Glutamatergic neuron (in vitro differentiated cells): ENCODE measurements around the gene WDR7. TPM values are rescaled to one million over a fixed set of nuclear protein-coding genes. Genes with fewer than 3 reads are reported as not detected.

Source experiments
- DNase-seq: peaks from one replicate; pipeline ENCODE4 v3.0.0; 2022
- H3K27ac Mint-ChIP-seq: one replicate; pipeline ENCODE4 v1.8.0; 2020; ENCODE audit warnings: mild to moderate bottlenecking, mixed read lengths, inconsistent platforms; ENCODE audit not compliant: unreplicated experiment
- H3K27me3 Mint-ChIP-seq: one replicate; pipeline ENCODE4 v1.8.0; 2020; ENCODE audit warnings: mild to moderate bottlenecking, moderate library complexity, mixed read lengths, inconsistent platforms; ENCODE audit not compliant: unreplicated experiment
- H3K36me3 Mint-ChIP-seq: one replicate; pipeline ENCODE4 v1.8.0; 2020; ENCODE audit warnings: mild to moderate bottlenecking, mixed read lengths, inconsistent platforms; ENCODE audit not compliant: unreplicated experiment
- H3K4me1 Mint-ChIP-seq: one replicate; pipeline ENCODE4 v1.8.0; 2020; ENCODE audit warnings: mild to moderate bottlenecking, low read depth, mixed read lengths, inconsistent platforms; ENCODE audit not compliant: unreplicated experiment
- H3K4me3 Mint-ChIP-seq: one replicate; pipeline ENCODE4 v1.8.0; 2020; ENCODE audit warnings: mild to moderate bottlenecking, mixed read lengths, inconsistent platforms; ENCODE audit not compliant: unreplicated experiment
- H3K9me3 Mint-ChIP-seq: one replicate; pipeline ENCODE4 v1.8.0; 2020; ENCODE audit warnings: mild to moderate bottlenecking, moderate library complexity, mixed read lengths, inconsistent platforms; ENCODE audit not compliant: unreplicated experiment
- total RNA-seq: library from RNA; stranded (reverse); fragmentation: NEBNext Ultra II Directional; extraction: Animal tissue kit (Norgen Biotek cat#: 25700); gene quantifications from one replicate; pipeline ENCODE4 v1.2.1, GENCODE V29; 2021; ENCODE audit not compliant: unreplicated experiment
- TF ChIP-seq, protein P1 (sequence below): fragments of 200-600 bp; sonication (generic); IDR thresholded peaks from one replicate; pipeline ENCODE4 v1.5.0; 2021; ENCODE audit not compliant: partially characterized antibody, unreplicated experiment

Gene WDR7
- total RNA-seq, 1 donor from 2014 or later, result 41.8 TPM

DNA sequence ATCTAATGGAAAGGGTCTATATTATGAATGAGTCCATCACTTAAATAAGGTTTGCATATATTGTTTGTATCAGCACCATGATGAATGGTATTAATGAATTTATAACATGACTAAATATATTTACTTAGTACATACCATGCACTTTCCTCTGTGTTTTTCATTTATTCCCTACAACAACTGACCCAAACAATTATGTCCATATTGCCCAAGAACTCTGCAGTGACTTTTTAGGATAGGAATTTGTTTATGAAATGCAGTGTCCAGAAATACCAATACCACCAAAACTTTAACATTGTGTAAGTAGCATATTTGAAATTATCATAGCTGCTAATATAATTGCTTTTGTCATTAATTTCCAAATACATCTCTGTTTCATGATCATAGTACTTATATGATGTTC, 119.7 kb downstream of the WDR7 start:
- H3K27ac Mint-ChIP-seq, result no peak overlapping the region

DNA sequence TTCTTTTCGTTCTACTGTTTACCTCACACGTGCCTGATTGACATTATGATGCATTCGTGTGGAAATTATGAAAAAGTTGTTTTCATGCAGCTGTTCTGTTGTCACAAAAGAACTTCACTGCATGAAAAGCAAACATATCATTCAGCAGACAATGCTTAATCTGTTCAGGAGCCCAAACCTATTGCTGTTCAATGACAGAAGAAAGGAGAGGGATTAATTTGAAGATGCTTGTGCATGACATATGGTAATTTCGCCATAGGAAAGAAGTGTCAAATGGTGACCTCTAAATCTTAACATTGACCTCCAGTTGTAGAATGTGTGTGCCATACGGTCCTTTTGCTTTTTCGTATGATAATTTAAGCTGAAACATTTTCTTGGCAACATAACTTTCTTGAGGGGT, 124.5 kb downstream of the WDR7 start:
- H3K4me3 Mint-ChIP-seq, result no peak overlapping the region
- peaks cover 24% of the 10 kb centered on the region for H3K4me1 Mint-ChIP-seq
- no peak for DNase-seq
- no peaks in the 10 kb centered on the region for H3K27me3 Mint-ChIP-seq
- no peaks in the 10 kb centered on the region for H3K36me3 Mint-ChIP-seq
- H3K27ac Mint-ChIP-seq, result no peak overlapping the region
- H3K9me3 Mint-ChIP-seq, result no peaks in the 10 kb centered on the region
- TF ChIP-seq, protein P1, sequence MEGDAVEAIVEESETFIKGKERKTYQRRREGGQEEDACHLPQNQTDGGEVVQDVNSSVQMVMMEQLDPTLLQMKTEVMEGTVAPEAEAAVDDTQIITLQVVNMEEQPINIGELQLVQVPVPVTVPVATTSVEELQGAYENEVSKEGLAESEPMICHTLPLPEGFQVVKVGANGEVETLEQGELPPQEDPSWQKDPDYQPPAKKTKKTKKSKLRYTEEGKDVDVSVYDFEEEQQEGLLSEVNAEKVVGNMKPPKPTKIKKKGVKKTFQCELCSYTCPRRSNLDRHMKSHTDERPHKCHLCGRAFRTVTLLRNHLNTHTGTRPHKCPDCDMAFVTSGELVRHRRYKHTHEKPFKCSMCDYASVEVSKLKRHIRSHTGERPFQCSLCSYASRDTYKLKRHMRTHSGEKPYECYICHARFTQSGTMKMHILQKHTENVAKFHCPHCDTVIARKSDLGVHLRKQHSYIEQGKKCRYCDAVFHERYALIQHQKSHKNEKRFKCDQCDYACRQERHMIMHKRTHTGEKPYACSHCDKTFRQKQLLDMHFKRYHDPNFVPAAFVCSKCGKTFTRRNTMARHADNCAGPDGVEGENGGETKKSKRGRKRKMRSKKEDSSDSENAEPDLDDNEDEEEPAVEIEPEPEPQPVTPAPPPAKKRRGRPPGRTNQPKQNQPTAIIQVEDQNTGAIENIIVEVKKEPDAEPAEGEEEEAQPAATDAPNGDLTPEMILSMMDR, result no peak

More for the DNA sequence above, 119.7 kb downstream of the WDR7 start:
- Mint-ChIP-seq H3K4me3 (no peak overlapping the region), H3K36me3 (no peaks in the 10 kb centered on the region), H3K9me3 (no peaks in the 10 kb centered on the region), H3K4me1 (peaks cover 12% of the 10 kb centered on the region), H3K27me3 (peaks cover 2% of the 10 kb centered on the region)
- DNase-seq, result no peak
- TF ChIP-seq, protein P1, result no peak

DNA sequence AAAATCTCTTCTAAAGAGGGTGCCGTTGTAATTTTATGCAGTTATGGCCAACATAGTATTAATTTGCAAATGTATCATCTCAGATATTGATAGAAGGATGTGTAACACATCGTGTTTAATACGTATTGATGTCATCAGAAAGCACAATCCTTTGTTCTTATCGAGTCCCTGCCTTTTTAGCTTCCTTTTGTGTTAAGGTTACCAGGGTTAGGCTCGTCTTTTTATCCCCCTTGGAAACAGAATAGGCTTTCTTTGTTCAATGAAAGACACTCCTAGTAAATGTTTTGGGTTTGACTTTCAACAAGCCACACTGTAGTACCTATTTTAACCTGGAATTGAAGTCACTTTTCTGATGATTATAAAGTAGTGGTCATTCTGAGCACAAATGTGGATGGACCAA, 136.2 kb downstream of the WDR7 start:
- Mint-ChIP-seq H3K27me3 (peaks cover 3% of the 10 kb centered on the region), H3K4me3 (peak overlapping the region; percentile 47), H3K4me1 (peaks cover 38% of the 10 kb centered on the region), H3K36me3 (no peaks in the 10 kb centered on the region), H3K27ac (peak overlapping the region; percentile 65), H3K9me3 (peaks cover 7% of the 10 kb centered on the region)
- TF ChIP-seq, protein P1, result no peak
- DNase-seq, result no peak

DNA sequence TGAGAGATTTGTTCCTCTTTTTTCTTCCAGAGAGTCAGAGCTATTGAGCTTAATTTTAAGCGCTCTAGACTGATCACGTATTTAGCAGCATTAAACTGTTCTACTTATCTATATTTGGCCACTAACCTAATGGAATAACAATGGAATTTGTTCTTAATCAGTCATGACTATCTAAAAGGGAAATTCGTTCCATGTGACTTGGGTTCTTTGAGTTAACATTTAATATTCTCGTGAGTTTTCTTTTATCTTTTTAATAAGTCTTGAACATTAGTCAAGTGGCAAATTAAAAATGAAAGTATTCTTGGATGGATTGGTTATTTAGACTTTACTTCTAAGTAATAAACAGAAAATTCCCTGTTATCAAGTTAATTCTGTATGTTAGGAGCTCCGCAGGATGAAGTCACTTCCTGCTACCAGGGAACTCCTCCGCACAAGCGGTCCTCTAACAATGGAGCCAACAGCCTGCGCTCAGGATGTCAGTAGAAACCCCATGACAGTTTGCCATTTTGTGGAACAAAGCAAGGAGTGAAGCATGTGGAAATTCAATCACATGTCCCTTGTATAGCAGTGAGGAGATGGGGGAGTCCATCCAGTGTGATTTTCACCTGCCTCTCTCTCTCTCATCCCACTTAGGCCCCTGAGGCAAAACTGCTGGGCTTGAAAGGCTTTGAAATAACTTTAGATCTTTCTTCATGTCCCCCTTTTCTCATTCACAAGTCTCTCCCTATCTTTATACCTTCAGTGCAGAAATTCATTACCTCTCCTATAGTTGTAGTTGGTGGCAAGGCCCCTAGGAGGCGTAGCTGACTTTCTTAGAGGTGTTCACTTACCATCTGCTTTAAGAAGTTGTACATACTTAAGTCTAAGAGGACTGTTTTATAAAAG, 138.1 kb downstream of the WDR7 start:
- H3K4me3 Mint-ChIP-seq, result no peak overlapping the region
- DNase-seq, result peak; percentile 57
- H3K27ac Mint-ChIP-seq, result peak overlapping the region; percentile 71
- TF ChIP-seq, protein P1, result peak; percentile 83
- H3K4me1 Mint-ChIP-seq, result peaks cover 33% of the 10 kb centered on the region
- peaks cover 3% of the 10 kb centered on the region for H3K27me3 Mint-ChIP-seq
- H3K36me3 Mint-ChIP-seq, result no peaks in the 10 kb centered on the region
- H3K9me3 Mint-ChIP-seq, result peaks cover 7% of the 10 kb centered on the region

DNA sequence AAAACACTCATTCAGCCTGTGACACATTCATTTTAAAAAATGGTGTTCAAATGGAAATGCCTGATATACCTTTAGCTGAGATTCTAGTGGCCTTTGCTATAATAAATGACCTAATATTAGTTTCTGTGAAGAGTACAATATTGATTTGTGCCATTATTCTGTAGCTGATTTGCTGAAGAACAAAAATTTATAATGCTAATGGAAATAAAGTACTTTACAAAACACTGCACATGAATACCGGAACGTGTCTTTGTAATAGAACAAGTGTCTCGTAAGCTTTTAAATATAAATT, 138.7 kb downstream of the WDR7 start:
- H3K9me3 Mint-ChIP-seq, result peaks cover 5% of the 10 kb centered on the region
- DNase-seq, result no peak
- peaks cover 29% of the 10 kb centered on the region for H3K4me1 Mint-ChIP-seq
- H3K27ac Mint-ChIP-seq, result no peak overlapping the region
- H3K36me3 Mint-ChIP-seq, result no peaks in the 10 kb centered on the region
- H3K27me3 Mint-ChIP-seq, result peaks cover 3% of the 10 kb centered on the region
- no peak overlapping the region for H3K4me3 Mint-ChIP-seq
- TF ChIP-seq, protein P1, result peak; percentile 48
